Measurements from ENCODE around the gene SCG2. TPM values are rescaled to one million over a fixed set of nuclear protein-coding genes. Genes with fewer than 3 reads are reported as not detected.

Gene SCG2
- total RNA-seq, 1 donor from 2014 or later: 75.1 TPM

GRCh38 chr2:223619486-223620129, 17.4 kb upstream of the SCG2 start:
- no peaks in the 10 kb centered on the region for H3K9me3 Mint-ChIP-seq
- peaks cover 5% of the 10 kb centered on the region for H3K4me1 Mint-ChIP-seq (ENCODE audit: unreplicated experiment)
- no peak for TF ChIP-seq CTCF (conservative IDR thresholded peaks at IDR 0.05)
- H3K27ac Mint-ChIP-seq: peak overlapping the region; percentile 21
- no peak for DNase-seq (ENCODE audit: extremely low spot score, unreplicated experiment)
- peaks cover 44% of the 10 kb centered on the region for H3K27me3 Mint-ChIP-seq
- no peak overlapping the region for H3K4me3 Mint-ChIP-seq
- no peaks in the 10 kb centered on the region for H3K36me3 Mint-ChIP-seq

DNA sequence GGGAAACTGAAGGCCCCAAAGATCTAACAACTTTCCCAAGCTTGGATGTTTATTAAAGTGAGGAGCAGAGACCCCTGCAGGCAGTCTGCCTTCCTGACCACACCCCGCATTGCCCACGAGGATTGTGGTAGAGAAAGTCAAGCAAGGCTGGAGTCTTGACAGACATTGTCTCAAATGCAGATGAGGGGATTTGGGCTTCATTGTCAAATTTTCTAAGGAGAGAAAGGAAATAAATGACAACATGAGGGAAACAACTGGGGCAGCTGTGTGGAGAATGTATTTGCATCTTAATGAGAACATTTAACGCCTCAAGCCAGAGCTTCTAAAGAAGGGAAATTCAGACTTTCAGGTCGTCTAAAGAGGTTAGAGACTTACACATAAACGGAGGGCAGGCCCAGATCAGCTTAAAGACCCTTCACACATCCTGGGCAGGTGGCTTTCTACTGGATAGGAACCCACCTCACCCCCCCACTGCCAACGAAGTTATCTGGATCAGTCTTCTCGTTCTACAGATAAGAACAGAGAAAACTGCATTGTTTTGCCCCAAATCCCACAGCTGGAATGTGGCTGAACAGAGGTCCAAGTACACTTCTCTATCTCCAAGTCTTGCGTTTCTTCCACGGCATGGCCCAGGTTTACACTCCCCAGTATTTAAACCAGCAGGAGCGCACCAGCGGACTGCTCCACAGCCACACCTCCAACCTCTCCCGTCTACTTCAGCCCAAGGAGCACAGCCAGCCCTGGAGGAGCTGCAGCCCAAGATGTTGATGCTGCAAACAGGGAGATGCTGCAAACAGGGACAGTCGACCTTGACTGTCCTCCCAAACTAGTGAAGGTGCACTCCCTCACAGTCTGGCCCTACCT, 16.2 kb upstream of the SCG2 start:
- Mint-ChIP-seq H3K9me3 (no peaks in the 10 kb centered on the region), H3K36me3 (no peaks in the 10 kb centered on the region), H3K27me3 (peaks cover 54% of the 10 kb centered on the region), H3K27ac (no peak overlapping the region), H3K4me1 (ENCODE audit: unreplicated experiment) (peaks cover 7% of the 10 kb centered on the region), H3K4me3 (no peak overlapping the region)
- TF ChIP-seq CTCF (conservative IDR thresholded peaks at IDR 0.05): peak; percentile 48
- no peak for DNase-seq (ENCODE audit: extremely low spot score, unreplicated experiment)

DNA sequence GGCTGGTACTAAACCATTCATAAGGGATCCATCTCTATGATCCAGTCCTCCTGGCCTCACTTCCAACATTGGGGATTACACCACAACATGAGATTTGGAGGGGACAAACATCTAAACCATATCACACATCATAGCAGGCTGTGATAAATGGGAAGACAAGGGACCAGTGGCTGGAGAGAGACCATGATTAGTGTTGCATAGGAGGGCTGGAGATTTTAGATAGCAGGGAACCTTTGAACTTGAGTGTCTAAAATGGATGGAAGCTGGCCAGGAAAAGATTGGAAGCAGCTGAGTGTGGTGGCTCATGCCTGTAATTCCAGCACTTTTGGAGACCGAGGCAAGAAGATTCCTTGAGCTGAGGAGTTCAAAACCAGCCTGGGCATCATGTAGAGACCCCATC, 12.4 kb upstream of the SCG2 start:
- Mint-ChIP-seq H3K4me1 (ENCODE audit: unreplicated experiment) (peaks cover 12% of the 10 kb centered on the region), H3K9me3 (no peaks in the 10 kb centered on the region), H3K27me3 (peaks cover 55% of the 10 kb centered on the region), H3K36me3 (no peaks in the 10 kb centered on the region), H3K27ac (no peak overlapping the region), H3K4me3 (no peak overlapping the region)
- no peak for TF ChIP-seq CTCF (conservative IDR thresholded peaks at IDR 0.05)
- DNase-seq (ENCODE audit: extremely low spot score, unreplicated experiment): no peak

DNA sequence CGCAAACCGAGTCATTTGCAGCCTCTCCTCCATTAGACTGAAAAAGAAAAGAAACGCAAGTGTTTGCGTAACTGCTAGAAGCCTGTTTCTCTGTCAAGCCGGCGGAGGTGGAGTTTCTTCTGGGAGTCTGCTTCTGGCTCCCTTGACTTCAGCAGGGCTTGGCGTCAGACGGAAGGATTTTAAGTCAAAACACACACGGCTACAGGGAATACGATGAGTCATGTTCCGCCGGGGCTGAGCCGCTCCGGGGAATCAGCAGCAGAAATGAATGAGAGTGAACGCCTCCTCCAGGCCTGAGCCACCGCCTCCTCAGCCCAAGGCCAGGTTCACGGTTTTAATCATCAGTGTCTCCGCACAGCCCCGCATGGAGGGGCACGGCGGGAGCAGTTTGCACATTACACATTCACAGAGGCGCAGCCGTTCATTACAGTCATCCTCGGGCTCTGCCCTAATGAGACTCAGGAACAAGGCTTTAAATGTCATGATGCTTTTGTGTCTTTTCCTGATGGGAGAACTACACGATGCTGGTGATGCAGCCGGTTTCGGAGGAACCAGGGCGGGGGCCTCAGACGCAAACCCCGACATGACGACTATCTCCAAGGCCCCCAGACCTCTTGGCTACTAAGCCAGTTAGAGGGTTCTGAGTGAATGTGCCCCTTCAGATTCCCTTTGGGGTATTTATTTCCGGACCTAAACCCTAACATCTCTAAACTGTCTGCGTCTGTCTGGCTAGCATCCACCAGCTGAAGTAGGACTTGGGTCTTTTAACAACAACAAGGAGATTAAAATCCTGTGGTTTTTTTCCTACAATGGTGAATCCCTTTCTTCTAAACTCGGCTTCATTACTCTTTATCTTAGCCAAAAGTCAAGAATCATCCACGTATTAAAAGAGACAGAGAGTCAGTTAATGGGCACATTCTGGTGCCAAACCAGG, 11.1 kb upstream of the SCG2 start:
- no peaks in the 10 kb centered on the region for H3K9me3 Mint-ChIP-seq
- H3K27ac Mint-ChIP-seq: peak overlapping the region; percentile 64
- peaks cover 12% of the 10 kb centered on the region for H3K4me1 Mint-ChIP-seq (ENCODE audit: unreplicated experiment)
- peak overlapping the region; percentile 86 for H3K4me3 Mint-ChIP-seq
- no peaks in the 10 kb centered on the region for H3K36me3 Mint-ChIP-seq
- TF ChIP-seq CTCF (conservative IDR thresholded peaks at IDR 0.05): no peak
- H3K27me3 Mint-ChIP-seq: peaks cover 43% of the 10 kb centered on the region
- DNase-seq (ENCODE audit: extremely low spot score, unreplicated experiment): peak; percentile 70

GRCh38 chr2:223612501-223612900, 10.3 kb upstream of the SCG2 start:
- Mint-ChIP-seq H3K27ac (peak overlapping the region; percentile 64), H3K27me3 (peaks cover 36% of the 10 kb centered on the region), H3K36me3 (no peaks in the 10 kb centered on the region), H3K4me1 (ENCODE audit: unreplicated experiment) (peaks cover 12% of the 10 kb centered on the region), H3K4me3 (peak overlapping the region; percentile 86), H3K9me3 (no peaks in the 10 kb centered on the region)
- no peak for DNase-seq (ENCODE audit: extremely low spot score, unreplicated experiment)
- no peak for TF ChIP-seq CTCF (conservative IDR thresholded peaks at IDR 0.05)

Measured in type B pancreatic cell (in vitro differentiated cells).